AG08396 (cell line): ENCODE results near the gene DIS3L2.
"Not testable (repeated sequence)": the region's sequence is repeated elsewhere in the genome, so short reads cannot be mapped to it uniquely, and the experiment has no call there.

Experiments
- DNase-seq: peaks from one replicate; pipeline ENCODE4 v3.0.0; 2012; ENCODE audit warnings: low spot score, mixed read lengths

DIS3L2 gene

DNA sequence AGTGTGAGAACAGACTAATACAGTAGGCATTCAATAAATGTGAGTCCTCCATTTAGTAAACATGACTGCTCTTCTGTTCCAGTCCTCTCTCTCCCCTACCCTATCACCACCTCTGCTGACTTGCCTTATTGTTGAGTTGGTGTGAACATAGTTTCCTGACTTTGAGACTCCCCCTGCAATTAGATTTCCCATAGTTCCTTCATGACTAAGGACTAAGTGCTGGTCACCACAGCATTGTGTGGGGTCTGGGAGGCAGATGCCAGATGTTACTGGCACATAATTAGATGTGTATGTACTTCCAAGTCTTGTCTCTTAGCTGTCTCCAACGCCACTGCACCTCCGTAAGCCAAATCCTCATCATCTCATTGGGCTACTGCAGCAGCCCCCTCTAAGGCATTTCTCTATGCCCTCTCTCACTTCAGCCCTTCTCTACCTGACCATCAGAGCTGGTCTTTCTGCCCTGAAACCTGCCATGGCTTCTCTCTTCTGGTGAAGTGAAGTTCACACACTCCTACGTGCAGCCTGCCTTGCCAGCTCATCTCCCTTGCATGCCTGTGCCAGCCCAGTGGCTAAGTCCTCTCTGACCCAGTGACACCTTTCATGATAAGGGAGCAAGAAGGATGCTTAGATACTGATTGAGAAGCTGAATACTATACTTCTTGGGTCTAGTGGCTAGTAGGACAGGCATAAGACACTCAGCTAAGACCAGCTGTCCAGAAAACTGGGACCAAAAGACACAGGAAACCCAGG is 335.4 kb downstream of the DIS3L2 start:
- DNase-seq, result no peak

DNA sequence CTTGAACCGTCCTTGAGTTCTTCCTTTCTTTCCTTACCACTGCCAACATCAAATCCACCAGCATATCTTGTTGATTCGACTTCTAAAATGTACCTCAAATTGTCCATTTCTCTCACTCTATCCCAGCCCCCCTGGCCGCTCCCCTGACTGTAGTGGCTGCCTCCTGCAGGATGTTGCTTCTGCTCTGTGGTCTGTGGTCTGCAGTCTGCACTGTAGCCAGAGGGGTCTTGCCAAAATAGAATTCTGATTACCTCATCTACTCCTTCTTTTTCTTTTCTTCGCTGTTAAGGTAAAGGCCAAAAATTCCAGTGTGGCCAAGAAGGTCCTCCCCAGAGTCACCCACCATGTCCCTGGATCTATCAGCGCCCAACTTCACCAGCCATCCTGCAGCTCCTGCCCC is 337.6 kb downstream of the DIS3L2 start:
- no peak for DNase-seq

DNA sequence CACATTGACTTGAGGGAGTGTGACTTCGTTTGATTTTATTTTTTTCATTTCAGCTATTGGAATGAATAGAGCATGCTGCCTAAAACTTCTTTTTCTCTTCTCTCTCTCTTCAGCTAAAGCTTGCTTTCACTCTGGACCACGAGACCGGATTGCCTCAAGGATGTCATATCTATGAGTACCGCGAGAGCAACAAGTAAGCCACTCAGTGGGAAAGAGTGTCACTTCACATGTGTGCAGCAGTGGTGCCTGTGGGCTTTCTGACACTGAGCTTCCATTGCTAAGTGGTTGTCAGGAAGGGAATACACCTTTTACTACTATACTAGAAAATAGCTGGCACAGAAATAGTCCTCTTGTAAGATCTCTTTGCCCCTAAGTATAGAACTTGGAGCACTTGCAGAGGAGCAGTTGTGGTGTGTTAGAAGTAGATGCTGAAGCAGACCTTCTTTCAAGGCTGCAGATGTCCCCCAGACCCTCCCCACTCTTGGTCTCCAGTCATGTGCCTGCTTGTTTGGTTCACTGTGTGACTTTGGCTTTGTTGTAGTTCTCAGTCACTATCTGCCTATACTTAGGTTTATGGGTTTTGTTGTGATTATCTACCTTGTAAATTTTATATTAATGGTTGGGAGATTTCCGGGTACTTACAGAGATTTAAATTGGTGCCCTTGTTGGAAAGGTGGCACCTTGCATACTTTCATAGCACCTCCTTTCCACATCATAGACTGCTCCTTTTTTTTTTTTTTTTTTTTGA is 338.6 kb downstream of the DIS3L2 start:
- no peak for DNase-seq

DNA sequence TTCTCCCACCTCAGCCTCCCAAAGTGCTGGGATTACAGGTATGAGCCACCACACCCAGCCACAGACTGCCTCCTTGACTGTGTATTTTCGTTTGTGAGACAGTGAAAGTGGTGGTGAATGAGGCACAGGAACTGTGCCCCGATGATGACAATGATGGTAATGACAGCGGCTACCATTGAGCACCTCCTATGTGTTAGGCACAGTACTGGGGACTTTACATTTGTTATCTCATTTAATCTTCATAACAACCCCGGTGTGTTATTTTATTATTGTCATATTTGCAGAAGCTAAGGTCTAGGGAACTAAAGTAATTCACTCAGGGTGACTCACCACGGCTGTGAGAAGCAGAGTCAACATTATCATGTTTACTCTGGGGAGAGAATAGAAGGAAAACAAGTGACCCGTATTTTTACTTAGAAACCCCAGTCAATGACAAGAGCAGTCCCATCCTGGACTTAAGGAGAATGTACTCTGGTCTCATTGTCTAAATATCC is 339.4 kb downstream of the DIS3L2 start:
- no peak for DNase-seq

DNA sequence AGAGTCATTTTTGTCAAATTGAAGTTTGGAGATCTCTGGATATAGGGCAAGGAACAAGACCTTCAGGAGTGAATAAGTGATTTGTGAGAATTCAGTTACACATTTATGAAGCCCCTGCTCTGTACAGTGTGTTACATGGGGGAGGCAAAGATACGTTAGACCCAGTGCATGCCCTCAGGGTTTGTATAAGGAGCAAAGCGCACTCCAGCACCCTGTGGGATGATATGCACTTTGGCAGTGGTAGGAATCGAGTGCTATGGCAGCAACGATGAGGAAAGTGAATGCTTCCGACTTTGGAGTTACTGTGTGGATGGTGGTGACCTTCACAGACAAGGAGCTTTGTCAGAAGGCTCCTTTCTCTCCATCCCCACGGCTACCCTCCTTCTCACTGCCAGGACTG is 342.7 kb downstream of the DIS3L2 start:
- DNase-seq, result no peak

DNA sequence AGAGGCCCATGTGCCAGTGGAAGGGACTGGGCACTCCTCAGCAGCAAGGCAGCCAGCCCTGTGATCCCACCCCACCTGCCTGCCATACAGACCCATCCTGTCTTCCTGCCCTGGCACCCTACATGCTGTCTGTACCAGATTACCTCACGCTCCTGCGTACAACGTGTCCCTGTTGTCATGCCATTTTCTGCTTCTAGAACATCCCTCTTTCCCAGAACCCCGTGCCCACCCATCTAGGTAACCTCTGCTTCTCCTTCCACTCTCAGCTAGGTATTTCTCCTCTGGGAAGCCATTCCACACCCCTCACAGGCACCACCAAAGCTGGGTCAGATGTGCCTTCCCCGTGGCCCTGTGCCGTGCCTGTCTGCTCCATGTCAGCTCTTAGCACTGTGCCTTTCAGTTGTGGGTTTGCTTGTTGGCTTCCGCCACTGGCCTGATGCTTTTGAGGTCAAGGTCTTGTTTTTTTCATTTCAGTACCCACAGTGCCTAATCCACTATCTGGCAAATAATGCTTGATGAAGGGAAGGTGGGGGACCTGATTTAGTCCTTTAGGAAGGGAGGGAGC is 345.3 kb downstream of the DIS3L2 start:
- DNase-seq, result no peak

DNA sequence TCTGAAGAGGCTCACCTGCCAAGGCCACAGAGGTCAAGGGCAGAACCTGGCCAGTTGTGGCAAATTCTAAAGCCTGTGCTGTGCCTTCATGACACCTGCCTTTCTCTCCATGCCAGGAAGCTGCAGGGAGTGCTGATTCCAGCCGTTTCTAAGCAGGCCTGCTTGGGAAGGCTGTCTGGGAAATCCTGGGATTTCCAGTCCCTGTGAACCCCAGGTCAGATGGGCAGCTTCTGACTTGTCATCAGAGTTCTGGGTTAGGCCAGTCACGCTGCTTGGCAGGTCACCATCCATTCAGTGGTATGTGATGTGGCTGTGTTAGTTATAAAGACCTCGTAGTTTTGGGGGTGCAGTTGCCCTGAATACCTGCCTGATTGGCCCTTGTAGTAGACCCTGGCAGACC is 346.3 kb downstream of the DIS3L2 start:
- no peak for DNase-seq

DNA sequence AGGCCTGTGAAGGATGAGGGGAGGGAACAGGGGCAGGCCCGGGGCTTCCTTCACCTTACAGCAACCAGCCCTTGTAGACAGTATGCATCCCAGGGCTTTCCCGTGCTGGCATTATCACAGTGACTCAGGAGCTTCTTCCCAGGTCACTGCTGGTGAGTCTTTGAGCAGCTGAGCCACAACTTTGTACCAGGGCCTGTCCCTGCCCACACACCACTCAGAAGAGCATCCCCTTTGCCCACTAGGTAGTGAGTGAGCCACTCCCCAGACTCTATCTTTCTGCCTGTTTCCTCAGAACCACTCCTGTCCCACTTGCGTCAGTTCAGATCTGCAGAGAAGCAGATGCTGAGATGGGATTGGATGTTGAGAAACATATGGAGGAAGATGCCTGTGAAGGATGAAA is 347.5 kb downstream of the DIS3L2 start:
- no peak for DNase-seq

DNA sequence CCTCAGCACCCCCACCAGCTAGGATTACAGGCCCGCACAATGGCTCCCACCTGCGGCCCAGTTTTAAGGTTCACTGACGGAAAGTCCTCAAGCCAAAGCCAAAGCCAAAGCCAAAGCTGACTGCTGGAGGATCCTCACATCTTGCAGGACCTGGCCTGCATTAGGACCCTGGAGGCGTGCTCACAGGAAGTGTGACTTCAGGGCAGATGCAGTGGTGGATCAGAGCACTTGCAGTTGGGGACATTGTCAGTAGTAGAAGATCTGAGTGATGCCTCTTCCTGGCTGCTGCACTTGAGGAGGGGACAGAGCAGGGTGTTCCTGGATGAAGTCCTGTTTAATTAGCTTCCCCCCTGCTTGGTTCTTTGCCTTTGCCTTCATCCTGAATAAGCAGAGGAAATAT is 348.1 kb downstream of the DIS3L2 start:
- DNase-seq, result no peak

DNA sequence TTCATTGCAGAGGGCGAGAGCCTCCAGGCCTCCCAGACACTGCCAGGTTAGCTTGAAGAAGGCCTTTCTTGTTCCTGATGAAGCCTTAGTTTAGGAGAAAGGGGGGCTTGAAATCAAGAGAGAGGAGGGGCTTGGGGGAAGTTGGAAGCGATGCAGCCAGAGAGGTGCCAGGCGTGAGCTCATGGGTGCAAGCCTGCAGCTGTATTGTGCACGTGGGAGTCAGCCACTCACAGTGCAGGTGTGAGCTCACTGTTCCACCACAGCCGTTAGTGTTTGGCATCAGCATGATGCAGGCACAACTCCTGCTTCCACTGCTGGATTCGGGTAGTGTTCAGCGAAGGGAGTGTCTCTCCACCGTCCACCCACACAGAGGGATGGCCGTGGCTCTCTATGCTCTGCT is 348.6 kb downstream of the DIS3L2 start:
- DNase-seq, result no peak

DNA sequence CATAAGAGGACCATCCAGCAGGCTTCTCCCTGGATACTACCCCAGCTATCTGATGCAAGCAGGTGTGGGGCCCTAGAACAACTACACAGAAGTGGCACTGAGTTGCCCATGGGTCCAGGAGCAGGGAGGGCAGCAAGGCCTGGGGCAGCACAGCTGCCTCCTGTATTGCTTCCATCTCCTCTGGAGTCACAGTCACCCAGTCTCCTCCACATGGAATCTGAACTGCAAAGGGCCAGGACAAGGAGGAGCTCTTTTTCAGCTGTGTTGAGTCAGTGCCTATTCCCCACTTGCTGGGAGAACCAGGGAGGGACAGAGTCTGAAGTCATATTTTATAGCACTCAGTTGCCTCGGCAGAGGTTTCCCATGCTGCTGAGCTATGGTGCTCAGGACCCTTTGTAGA is 349.2 kb downstream of the DIS3L2 start:
- no peak for DNase-seq

DNA sequence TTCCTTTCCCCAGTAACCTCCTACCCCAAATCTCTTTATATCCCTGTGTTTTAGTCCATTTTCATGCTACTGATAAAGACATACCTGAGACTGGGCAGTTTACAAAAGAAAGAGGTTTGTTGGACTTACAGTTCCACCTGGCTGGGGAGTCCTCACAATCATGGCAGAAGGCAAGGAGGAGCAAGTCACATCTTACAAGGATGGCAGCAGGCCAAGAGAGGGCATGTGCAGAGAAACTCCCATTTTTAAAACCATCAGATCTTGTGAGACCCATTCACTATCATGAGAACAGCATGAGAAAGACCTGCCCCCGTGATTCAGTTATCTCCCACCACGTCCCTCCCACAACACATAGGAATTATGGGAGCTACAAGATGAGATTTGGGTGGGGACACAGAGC is 352.1 kb downstream of the DIS3L2 start:
- not testable (repeated sequence) for DNase-seq

DNA sequence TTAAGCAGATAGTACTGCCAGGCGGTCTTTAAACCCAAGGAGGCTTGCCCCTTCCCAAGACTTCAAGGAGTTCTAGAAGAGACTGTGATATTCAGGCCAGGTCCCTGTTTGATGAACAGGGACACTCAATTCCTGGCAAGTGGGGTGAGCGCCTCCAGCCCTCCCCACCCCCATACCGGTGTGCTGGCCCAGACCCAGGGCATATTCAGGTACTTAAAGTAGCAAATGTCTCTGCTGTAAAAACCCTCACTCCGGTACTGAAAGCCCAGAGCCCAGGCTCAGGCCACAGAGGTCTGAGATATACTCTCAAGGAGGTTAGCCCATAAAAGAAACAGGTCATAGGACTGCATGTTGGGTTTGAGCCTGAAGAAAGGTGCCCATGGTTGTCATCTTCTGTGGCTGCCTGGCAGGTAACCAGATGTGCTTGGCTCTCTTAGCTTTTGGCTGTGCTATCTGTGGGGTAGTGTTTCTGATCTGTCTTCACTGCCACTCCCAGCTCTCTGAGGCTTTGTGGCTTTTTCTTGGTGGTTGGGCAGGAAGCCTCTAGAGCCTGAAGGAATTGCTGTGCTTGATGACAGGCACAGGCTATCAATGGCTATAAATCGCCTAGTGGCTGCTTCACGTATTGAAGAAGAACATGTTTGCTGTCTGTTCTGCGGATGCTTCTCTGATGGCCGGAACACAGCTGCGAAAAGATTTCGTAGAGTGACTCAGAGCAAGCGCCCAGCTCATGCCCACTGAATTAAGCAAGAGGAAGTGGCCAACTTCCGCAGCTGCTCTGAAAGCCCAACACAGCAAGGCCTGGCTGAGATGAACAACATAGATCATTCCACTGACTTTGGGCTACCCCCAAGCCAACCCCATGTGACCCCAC is 353.8 kb downstream of the DIS3L2 start:
- no peak for DNase-seq

DNA sequence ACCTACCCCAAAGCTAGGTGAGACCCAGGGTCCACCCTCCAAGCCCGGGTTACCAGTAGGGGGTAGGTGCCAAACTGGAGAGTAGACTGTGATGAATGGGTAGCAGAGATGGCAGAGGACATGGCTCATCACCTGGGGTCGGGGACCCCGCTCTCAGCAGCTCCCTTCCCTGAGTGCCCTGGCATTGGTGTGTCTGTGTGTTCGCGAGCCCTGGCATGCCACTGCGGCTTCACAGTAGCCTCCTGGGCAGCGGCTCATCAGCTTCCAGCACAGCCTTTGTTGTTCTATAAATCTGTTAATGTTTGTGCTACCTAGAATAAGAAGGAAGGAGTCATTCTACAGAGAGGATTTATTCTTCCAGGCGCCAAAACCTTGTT is 354.4 kb downstream of the DIS3L2 start:
- no peak for DNase-seq

DNA sequence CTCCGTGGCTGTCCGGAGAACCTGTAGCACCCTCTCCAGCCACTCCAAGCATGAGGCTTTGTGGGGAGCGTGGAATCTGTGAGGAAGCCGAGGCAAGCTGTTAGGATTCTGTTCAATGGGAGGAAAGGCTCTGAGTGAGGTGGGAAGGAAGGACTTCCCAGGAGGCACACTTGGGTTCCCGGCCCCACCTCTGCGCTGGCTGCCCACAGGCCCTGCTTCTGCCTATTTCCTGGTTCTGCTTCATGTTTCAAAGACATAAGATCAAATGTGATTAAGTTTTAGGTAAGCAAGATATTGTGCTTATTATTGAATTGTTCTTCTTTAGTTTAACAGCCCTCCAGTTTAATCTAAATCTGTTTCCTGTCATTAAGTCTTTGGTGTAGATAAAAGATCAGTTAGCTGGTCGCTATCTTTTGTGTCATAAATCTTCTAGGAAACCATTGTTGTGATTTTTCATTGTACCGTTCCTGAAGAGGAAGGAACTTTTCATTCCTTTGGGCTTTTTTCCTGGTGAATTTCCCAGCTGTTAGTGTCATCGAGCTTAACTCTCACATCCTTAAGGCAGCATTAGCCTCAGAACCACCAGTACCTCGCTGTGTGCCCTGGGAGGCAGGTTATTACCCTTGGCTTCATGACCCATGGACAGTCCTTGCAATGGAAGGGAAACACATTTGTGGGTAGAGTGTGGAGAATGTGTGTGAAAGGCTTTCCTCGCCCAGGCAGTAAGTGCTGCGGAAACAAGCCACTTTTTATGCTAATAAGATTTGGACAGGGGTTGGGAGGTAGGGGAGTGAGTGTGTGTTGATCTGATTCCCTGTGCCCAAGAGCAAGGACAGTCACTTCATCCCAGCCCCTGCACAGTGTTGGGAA is 355.2 kb downstream of the DIS3L2 start:
- DNase-seq, result no peak

DNA sequence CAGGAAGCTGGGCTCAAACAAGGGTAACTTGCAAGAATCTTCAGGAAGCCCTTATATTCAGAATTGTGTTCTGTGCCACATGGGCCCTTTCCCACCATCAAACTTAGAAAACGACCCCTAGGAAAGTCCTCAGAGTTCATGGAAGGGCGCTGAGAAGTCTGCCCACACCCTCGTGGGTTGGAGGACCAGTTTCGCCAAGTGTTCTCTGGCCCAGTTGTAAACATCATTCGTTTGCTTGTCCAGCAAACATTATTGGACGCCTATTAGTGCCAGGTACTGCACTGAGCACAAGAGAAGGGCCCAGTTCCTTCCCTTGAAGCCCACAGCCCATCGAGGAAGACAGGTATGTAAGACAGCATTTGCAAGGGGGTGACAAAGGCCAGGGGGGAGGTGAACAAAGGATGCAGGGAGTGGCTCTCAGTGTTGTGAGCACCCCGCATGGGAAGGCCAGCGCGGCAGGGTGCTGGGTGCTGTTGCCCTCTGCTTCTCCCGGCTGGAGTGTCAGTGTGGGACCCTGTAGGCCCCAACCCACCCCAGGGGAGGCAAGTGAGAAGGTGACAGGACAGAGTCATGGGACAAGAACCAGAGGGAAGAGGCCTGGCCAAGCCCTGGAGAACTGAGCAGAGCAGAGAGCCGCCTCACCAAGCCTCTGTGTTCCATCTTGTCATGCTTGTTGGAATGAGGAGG is 356.8 kb downstream of the DIS3L2 start:
- DNase-seq, result no peak

DNA sequence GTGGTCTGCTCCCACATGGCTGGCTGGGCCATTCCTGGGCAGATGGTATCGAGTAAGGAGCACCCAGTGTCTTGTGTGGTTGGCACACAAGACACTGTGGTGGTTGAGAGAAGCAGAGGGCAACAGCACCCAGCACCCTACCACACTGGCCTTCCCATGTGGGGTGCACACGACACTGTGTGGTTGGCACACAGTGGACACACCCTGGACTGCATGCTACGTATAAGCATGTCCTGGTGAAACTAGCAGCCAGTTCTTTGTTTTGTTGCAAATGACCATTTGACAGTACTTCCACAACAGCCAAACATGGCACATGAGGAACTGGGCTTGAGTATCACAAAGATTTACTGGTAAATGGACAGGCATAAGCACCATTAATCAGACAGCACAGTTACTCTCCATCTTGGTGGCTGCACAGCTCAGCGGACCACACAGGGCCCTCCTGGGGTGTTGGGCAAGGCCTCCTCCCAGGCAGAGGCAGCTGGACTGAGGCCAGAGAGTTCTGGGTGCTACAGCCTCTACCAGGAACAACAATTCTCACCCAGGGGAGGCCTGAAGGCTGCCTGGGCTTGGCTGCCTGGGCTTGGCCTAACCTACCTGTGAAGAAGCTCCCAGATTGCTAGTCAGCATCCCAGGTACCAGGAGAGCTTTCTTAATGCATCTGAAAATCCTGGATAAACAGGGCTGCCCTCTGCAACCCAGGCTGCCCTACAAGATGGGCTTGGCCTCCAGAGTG is 357.7 kb downstream of the DIS3L2 start:
- no peak for DNase-seq

DNA sequence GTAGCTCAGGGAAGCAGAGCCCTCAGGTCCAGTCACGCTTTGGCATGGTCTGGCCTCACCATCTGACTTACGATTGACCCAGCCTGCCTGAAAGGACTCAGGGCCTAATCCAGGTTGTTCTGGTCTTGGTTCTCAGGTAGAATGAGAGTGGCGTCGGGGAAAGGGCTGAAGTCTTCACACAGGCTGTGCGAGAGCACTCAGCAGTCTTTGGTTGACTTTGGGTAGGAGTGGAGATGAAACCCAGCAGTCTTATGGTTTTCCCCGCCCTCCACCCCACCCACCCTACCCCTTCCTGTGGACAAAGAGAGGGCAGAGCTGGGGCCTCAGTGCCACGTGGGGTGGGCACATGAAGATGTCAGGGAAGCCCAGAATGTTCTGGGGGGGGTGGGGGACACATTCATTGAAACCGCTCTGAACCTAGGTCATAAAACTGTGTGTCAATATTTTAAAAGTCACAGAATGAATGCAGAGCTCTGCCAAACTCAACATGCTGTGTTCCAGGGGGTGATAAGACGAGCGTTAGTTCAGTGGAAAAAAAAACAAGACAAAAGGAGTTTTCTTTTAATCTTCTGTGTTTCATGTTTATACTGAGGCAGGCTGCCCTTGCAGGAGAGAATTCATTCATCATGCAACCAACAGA is 358.4 kb downstream of the DIS3L2 start:
- DNase-seq, result no peak

DNA sequence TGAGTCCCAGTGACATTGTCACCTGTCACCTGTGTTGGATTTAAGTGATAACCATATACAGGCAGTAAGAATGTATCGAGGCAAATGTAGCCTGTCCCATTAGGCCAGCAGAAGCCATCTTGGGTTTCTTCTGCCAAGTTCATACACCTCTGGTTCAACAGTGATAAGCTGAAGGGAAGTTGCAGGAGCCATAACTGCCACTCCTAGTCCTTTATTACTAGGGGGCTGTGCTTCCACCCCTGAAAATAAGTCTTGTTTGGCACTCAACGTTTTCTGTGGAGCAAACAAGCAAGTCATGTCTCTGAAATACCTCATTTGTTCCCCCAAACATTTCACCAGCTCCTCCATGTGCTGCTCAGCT is 358.9 kb downstream of the DIS3L2 start:
- DNase-seq, result no peak
